Ovary (tissue), 1 donor: Measurements from ENCODE around the gene TYMS.

ENCODE experiments used
- EP300 ChIP-seq: sonication (generic); formaldehyde crosslinking; IDR thresholded peaks from one replicate; pipeline ENCODE4 v1.6.1; 2017; ENCODE audit warnings: antibody characterized with exemption
- POLR2A ChIP-seq: fragments of 450-650 bp; IDR thresholded peaks from one replicate; pipeline ENCODE4 v1.6.1; 2017; ENCODE audit warnings: antibody characterized with exemption, mild to moderate bottlenecking, moderate library complexity

DNA sequence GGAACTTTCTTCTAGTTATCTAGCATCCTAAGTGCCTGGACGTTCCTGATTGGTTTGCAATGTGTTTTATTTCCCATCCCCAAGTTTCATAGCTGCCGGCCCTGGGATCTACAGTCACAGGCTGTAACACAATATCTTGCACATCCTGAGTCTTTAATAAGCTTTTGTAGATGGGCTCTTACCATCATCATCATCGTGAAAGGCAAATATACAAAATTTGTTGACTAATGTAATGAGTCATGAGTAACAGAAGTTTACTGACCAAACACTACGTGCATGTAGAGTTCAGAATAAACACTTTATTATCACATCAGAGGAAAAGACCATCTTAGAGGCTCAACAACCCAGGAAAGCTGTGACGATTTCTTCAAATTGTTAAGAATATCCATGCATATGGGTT is 8.1 kb upstream of the TYMS start:
- TF ChIP-seq EP300 (no peak), POLR2A (no peak)
